Endothelial cell of umbilical vein (primary cell): ENCODE results near the gene PPM1H. TPM values are rescaled to one million over a fixed set of nuclear protein-coding genes. Genes with fewer than 3 reads are reported as not detected.

Source experiments
- BruUV-seq: library from RNA; stranded (reverse); fragments of 400-500 nt; replicated peaks from 2 replicates; lab custom pipeline; 2021; lab: Mats Ljungman, UMichigan
- CTCF ChIA-PET: fragments of 300-600, 350-600 bp; sonication (Branson Sonifier 250); formaldehyde crosslinking; loops from one replicate; lab custom pipeline; 2021; ENCODE audit warnings: antibody characterized with exemption, inconsistent platforms; lab: Charles Lee
- POLR2A ChIA-PET: fragments of 300-600, 350-600 bp; sonication (Branson Sonifier 250); formaldehyde crosslinking; loops from one replicate; lab custom pipeline; 2021; ENCODE audit warnings: antibody characterized with exemption, inconsistent platforms; lab: Charles Lee
- DNase-seq: peaks from one replicate; pipeline ENCODE4 v3.0.0-alpha.2; 2011; ENCODE audit warnings: low read depth, low spot score
- FAIRE-seq: peaks from 2 replicates; lab custom pipeline; 2011; peaks lifted over from hg19 to GRCh38; lab: Jason Lieb, UNC
- H2AFZ ChIP-seq: 2 replicates; pipeline ENCODE4 v1.6.0; 2012; ENCODE audit warnings: low read depth, low read length, control low read depth, inconsistent platforms
- H3K27ac ChIP-seq: 2 replicates; pipeline ENCODE4 v1.5.1; 2011; ENCODE audit warnings: low read depth, mild to moderate bottlenecking, control low read depth, low read length, moderate library complexity; ENCODE audit not compliant: insufficient read depth
- H3K27me3 ChIP-seq, 2 experiments: 2 replicates each; pipeline versions ENCODE4 v1.6.0 to v1.6.1; 2011; ENCODE audit warnings: low read length in 2 of 2, mixed read lengths in 1 of 2; ENCODE audit not compliant: control insufficient read depth in 2 of 2, insufficient read depth in 2 of 2
- H3K36me3 ChIP-seq, 2 experiments: 2 replicates in 1 of 2; 3 replicates in 1 of 2; pipeline ENCODE4 v1.5.1; 2011; ENCODE audit warnings: low read length in 2 of 2, mild to moderate bottlenecking in 1 of 2, moderate library complexity in 1 of 2; ENCODE audit not compliant: control insufficient read depth in 2 of 2, insufficient read depth in 2 of 2; ENCODE audit errors: extremely low read depth in 1 of 2
- H3K4me1 ChIP-seq: 3 replicates; pipeline ENCODE4 v1.5.1; 2011; ENCODE audit warnings: mild to moderate bottlenecking, low read length; ENCODE audit not compliant: control insufficient read depth, insufficient read depth; ENCODE audit errors: extremely low read depth
- H3K4me2 ChIP-seq: 2 replicates; pipeline ENCODE4 v1.6.1; 2011; ENCODE audit warnings: low read length, control low read depth, mixed read lengths; ENCODE audit not compliant: insufficient read depth
- H3K4me3 ChIP-seq, 3 experiments: fragments of 200-600 bp in 1 of 3; sonication (generic), shearing (Covaris generic) in 1 of 3; replicated peaks in 1 of 3; 2 replicates each; pipeline ENCODE4 v1.5.1; 2011 to 2016; ENCODE audit warnings: control low read depth in 3 of 3, low read length in 3 of 3, mild to moderate bottlenecking in 2 of 3, inconsistent platforms in 1 of 3, low read depth in 1 of 3, moderate library complexity in 1 of 3; ENCODE audit not compliant: insufficient read depth in 1 of 3
- H3K79me2 ChIP-seq: 2 replicates; pipeline ENCODE4 v1.6.0; 2012; ENCODE audit warnings: low read length, inconsistent platforms; ENCODE audit not compliant: control insufficient read depth, insufficient read depth
- H3K9ac ChIP-seq: replicated peaks from 2 replicates; pipeline ENCODE3; 2011; ENCODE audit warnings: low read length, control low read depth; ENCODE audit not compliant: insufficient read depth; ENCODE audit errors: extremely low read depth
- H3K9me1 ChIP-seq: replicated peaks from 3 replicates; pipeline ENCODE4 v1.6.0; 2011; ENCODE audit warnings: mild to moderate bottlenecking, low read length; ENCODE audit not compliant: control insufficient read depth, insufficient read depth; ENCODE audit errors: extremely low read depth
- H3K9me3 ChIP-seq: replicated peaks from 2 replicates; pipeline ENCODE4 v1.5.1; 2012; ENCODE audit warnings: low read length, inconsistent platforms; ENCODE audit not compliant: control insufficient read depth, insufficient read depth
- H4K20me1 ChIP-seq: replicated peaks from 2 replicates; pipeline ENCODE3; 2011; ENCODE audit warnings: mild to moderate bottlenecking, low read length; ENCODE audit not compliant: control insufficient read depth, insufficient read depth; ENCODE audit errors: extremely low read depth
- CTCF ChIP-seq, 2 donors: IDR thresholded peaks; 1 replicate in 1 of 2; 2 replicates in 1 of 2; pipeline ENCODE4 v1.5.1; 2011; ENCODE audit warnings: low read length in 2 of 2, mild to moderate bottlenecking in 2 of 2, moderate library complexity in 2 of 2, control low read depth in 1 of 2, inconsistent platforms in 1 of 2, low read depth in 1 of 2; ENCODE audit not compliant: insufficient read depth in 1 of 2; ENCODE audit errors: extremely low read depth in 1 of 2
- EZH2 ChIP-seq: IDR thresholded peaks from 2 replicates; pipeline ENCODE4 v1.6.1; 2012; ENCODE audit warnings: borderline replicate concordance, low read depth, mild to moderate bottlenecking, moderate library complexity, low read length, inconsistent platforms; ENCODE audit not compliant: severe bottlenecking
- FOS ChIP-seq: IDR thresholded peaks from 2 replicates; pipeline ENCODE4 v1.6.1; 2011; ENCODE audit warnings: mild to moderate bottlenecking, low read length, moderate library complexity, borderline replicate concordance; ENCODE audit not compliant: insufficient read depth
- GATA2 ChIP-seq: IDR thresholded peaks from 2 replicates; pipeline ENCODE4 v1.7.0; 2011; ENCODE audit warnings: low read depth, mild to moderate bottlenecking, moderate library complexity, mixed read lengths, low read length; ENCODE audit not compliant: insufficient read length, insufficient read depth
- JUN ChIP-seq: IDR thresholded peaks from 2 replicates; pipeline ENCODE4 v1.6.1; 2011; ENCODE audit warnings: borderline replicate concordance, low read depth; ENCODE audit not compliant: insufficient read length, insufficient read depth
- MAX ChIP-seq: IDR thresholded peaks from 2 replicates; pipeline ENCODE4 v1.6.1; 2011; ENCODE audit not compliant: insufficient read depth, insufficient read length
- MYC ChIP-seq: IDR thresholded peaks from one replicate; pipeline ENCODE4 v1.6.1; 2011; ENCODE audit warnings: mild to moderate bottlenecking, low read depth, low read length
- POLR2A ChIP-seq: IDR thresholded peaks from 2 replicates; pipeline ENCODE4 v1.6.1; 2012; ENCODE audit warnings: low read depth, mild to moderate bottlenecking, control low read depth, low read length
- POLR2AphosphoS5 ChIP-seq: IDR thresholded peaks from 2 replicates; pipeline ENCODE4 v1.6.1; 2012; ENCODE audit warnings: low read depth, mild to moderate bottlenecking, control low read depth, low read length, moderate library complexity; ENCODE audit not compliant: insufficient read depth
- dilution Hi-C: fragments of 300-500 bp; cut with MboI; formaldehyde crosslinking; loops from one replicate; pipeline ENCODE4 v1.15.0; 2019; ENCODE audit warnings: low sequenced_read_pairs; ENCODE audit not compliant: extremely low pct_ligation_motif_present
- intact Hi-C: fragments of 100-400 bp; cut with micrococcal nuclease; formaldehyde crosslinking; loops from one replicate; pipeline ENCODE4 v1.10.0; 2022
- polyA plus RNA-seq, 4 experiments: library from polyadenylated mRNA; depleted of rRNA in 3 of 4; stranded (reverse) in 3 of 4; unstranded in 1 of 4; fragments of >200 nt; gene quantifications; 2 replicates each; pipeline versions ENCODE4 v1.2.1 to v1.2.3, GENCODE V29; 2011 to 2012; ENCODE audit warnings: missing spikeins in 1 of 4
- total RNA-seq: library from RNA; stranded (reverse); gene quantifications from 2 replicates; pipeline ENCODE4 v1.2.3, GENCODE V29; 2021

Gene PPM1H
- total and polyA plus RNA-seq, 2 donors (not counting 3 experiments of a cell fraction or from before 2014, with no cell fraction given) = 1.0 to 7.2 TPM

DNA sequence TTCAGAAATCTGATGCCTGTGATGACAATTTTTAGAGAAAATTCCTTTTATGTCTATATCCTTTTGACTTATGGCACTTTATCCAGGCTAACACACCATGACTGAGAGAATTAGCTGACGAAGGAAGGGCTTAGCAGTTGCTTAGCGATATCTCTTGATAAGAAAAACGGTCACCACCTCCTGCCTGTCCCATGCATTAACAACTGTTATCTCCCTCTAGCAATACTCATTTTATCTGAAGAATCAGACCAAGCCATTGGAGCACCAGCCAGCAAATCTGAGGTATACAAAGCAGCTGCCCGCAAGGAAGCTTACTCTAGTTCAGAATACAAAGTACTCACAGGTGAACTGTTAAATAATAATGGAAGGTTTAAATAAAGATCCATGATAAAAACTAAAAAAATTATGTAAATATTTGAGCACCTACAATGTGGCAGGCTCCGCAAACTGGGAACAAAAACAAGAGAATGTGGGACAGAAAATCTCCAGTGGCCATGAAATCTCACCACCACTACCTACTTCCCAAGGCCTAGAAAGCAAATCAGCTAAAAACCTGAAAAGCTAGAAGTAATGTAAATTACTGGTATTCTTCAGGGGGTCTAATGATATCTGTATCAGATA, 24.3 kb downstream of the PPM1H start:
- peaks cover 3 to 17% of the 10 kb centered on the region in 2 experiments for H3K27me3 ChIP-seq
- POLR2A ChIA-PET = no interaction called here
- dilution Hi-C loops = no loop called here

More for the DNA sequence above, 24.3 kb downstream of the PPM1H start:
- Histone ChIP-seq H3K4me3 (no peak overlapping the region), H3K9me1 (no peaks in the 10 kb centered on the region), H3K4me1 (no peaks in the 10 kb centered on the region), H3K27ac (no peak overlapping the region), H2AFZ (no peak overlapping the region), H3K9me3 (no peaks in the 10 kb centered on the region), H4K20me1 (no peaks in the 10 kb centered on the region), H3K4me2 (no peak overlapping the region), H3K36me3 (no peaks in the 10 kb centered on the region), H3K9ac (no peak overlapping the region), H3K79me2 (no peaks in the 10 kb centered on the region)
- BruUV-seq = no TSS peak
- FAIRE-seq (no peak), DNase-seq (peak; percentile 5)
- TF ChIP-seq GATA2 (no peak), CTCF (IDR thresholded peaks at IDR 0.05; ENCODE audit: extremely low read depth in 1 of 2, insufficient read depth in 1 of 2, low read depth in 1 of 2, low read length in 2 of 2) (no peak), POLR2A (no peak), JUN (no peak), FOS (no peak), EZH2 (no peak), MYC (no peak), MAX (no peak), POLR2AphosphoS5 (no peak)
- CTCF ChIA-PET = interaction anchor here (1.3 kb wide), 1 partner anchor 28 kb away, joined by 3 read pairs; no protein-coding TSS in a partner anchor
- intact Hi-C loops = no loop called here
